Esophagus squamous epithelium (tissue), 4 donors: ENCODE data around the gene GAK.

Source experiments
- POLR2A ChIP-seq, 4 donors: fragments of 450-650 bp; IDR thresholded peaks; one replicate each; pipeline ENCODE4 v1.6.1; 2017; ENCODE audit warnings: antibody characterized with exemption in 4 of 4, mild to moderate bottlenecking in 4 of 4, moderate library complexity in 3 of 4
- TF ChIP-seq, protein P1 (sequence below), 6 experiments: fragments of 450-650 bp in 4 of 6; fragments of 200-600 bp in 2 of 6; sonication (generic) in 2 of 6; IDR thresholded peaks; one replicate each; pipeline ENCODE4 v1.5.1; 2016 to 2019; ENCODE audit warnings: antibody characterized with exemption in 6 of 6, mild to moderate bottlenecking in 4 of 6, moderate library complexity in 4 of 6

DNA sequence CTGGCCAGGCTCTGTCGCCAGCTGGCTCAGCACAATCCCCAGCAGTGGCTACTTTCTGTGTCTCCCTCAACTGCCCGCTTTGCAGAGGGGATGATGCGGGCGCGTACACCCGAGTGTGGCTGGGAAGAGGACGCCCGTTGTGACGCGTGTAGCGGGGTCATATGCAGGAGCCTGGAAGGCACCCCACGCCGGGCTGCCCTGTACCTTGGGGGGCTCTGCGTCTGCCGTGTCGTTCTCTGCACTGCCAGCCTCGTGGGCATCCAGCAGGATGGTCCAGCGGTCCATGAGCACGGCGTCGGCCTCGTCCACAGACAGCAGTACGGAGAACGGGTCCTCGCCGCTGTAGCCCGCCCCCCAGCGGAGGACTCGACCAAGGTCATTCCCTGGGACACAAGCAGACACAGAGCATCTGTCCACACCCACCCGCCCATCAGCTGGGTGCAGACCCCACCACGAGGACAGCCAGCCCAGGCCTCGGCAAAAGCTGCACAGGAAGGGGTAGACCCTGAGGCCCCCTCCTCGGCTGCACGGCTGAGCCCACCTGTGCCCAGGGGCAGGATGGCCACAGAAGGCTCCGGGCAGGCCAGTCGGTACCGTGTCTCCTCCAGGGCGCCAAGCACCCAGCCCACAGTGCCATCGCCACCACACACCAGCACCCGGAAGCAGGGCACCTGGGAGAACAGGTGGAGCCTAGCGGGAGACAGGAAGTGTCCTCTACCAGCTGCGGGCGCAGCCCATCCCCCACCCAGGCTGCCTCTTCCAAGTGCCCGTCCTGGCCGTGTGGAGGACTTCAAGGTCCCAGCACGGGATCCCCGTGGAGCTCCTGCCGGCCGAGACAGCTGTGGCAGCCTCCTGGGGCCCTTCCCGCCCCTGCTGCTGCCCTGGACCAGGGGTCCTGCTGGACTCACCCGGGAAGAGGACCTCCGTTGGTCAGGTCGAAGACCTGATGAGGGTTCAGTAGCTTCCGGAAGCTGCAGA is 30.4 kb upstream of the GAK start:
- TF ChIP-seq, protein P1, sequence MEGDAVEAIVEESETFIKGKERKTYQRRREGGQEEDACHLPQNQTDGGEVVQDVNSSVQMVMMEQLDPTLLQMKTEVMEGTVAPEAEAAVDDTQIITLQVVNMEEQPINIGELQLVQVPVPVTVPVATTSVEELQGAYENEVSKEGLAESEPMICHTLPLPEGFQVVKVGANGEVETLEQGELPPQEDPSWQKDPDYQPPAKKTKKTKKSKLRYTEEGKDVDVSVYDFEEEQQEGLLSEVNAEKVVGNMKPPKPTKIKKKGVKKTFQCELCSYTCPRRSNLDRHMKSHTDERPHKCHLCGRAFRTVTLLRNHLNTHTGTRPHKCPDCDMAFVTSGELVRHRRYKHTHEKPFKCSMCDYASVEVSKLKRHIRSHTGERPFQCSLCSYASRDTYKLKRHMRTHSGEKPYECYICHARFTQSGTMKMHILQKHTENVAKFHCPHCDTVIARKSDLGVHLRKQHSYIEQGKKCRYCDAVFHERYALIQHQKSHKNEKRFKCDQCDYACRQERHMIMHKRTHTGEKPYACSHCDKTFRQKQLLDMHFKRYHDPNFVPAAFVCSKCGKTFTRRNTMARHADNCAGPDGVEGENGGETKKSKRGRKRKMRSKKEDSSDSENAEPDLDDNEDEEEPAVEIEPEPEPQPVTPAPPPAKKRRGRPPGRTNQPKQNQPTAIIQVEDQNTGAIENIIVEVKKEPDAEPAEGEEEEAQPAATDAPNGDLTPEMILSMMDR (IDR thresholded peaks at IDR 0.05) = no peak
- no peak for TF ChIP-seq POLR2A (IDR thresholded peaks at IDR 0.05)
